GM12872 (cell line): Measurements from ENCODE around the gene ST6GALNAC3.

Experiments
- CTCF ChIP-seq: IDR thresholded peaks from 3 replicates; pipeline ENCODE4 v1.5.1; 2011; ENCODE audit warnings: low read depth, mild to moderate bottlenecking, low read length, moderate library complexity; ENCODE audit not compliant: insufficient read depth

The ST6GALNAC3 gene

GRCh38 chr1:76352741-76353435 lies 278.3 kb downstream of the ST6GALNAC3 start:
- no peak for TF ChIP-seq CTCF

GRCh38 chr1:76354236-76354635 lies 279.7 kb downstream of the ST6GALNAC3 start:
- TF ChIP-seq CTCF, result no peak

- TF ChIP-seq CTCF, result no peak
These were observed 292.2 kb downstream of the ST6GALNAC3 start for GRCh38 chr1:76366726-76367125.

GRCh38 chr1:76371941-76372340 lies 297.4 kb downstream of the ST6GALNAC3 start:
- TF ChIP-seq CTCF, result no peak

- TF ChIP-seq CTCF, result no peak
These were observed 299.5 kb downstream of the ST6GALNAC3 start for GRCh38 chr1:76374086-76374485.

- TF ChIP-seq CTCF, result no peak
These were observed 302.7 kb downstream of the ST6GALNAC3 start for GRCh38 chr1:76377247-76377646.

- TF ChIP-seq CTCF, result no peak
These were observed 305.0 kb downstream of the ST6GALNAC3 start for GRCh38 chr1:76379506-76379905.
